GM12878 (cell line): ENCODE data around the gene ALDH1L1. TPM values are rescaled to one million over a fixed set of nuclear protein-coding genes. Genes with fewer than 3 reads are reported as not detected.

Experiments used
- ATAC-seq: fragments of 200-7000 bp; cut with Tn5 transposase; 3 replicates; pipeline ENCODE4 v1.9.1; 2020; ENCODE audit warnings: mild to moderate bottlenecking, moderate library complexity
- BruUV-seq: library from RNA; stranded (reverse); fragments of 400-500 nt; replicated peaks from 2 replicates; lab custom pipeline; 2021; lab: Mats Ljungman, UMichigan
- CTCF ChIA-PET: fragments of 300-600 bp; sonication (Branson Sonifier 250); formaldehyde crosslinking; extraction: SDS; loops from one replicate; lab custom pipeline; 2021; ENCODE audit warnings: inconsistent platforms; lab: Yijun Ruan, JAX
- POLR2A ChIA-PET: fragments of 350-600 bp; formaldehyde crosslinking; extraction: SDS; loops from one replicate; lab custom pipeline; 2021; ENCODE audit warnings: inconsistent platforms; lab: Charles Lee
- RAD21 ChIA-PET: fragments of 300-600 bp; sonication (Branson Sonifier 250); formaldehyde crosslinking; loops from one replicate; lab custom pipeline; 2023; ENCODE audit warnings: antibody characterized with exemption; ENCODE audit not compliant: unreplicated experiment; lab: Charles Lee
- SMC1A ChIA-PET: fragments of 300-600 bp; sonication (Branson Sonifier 250); formaldehyde crosslinking; loops from one replicate; lab custom pipeline; 2023; ENCODE audit not compliant: unreplicated experiment, uncharacterized antibody; lab: Charles Lee
- DNase-seq: peaks from one replicate; pipeline ENCODE4 v3.0.0-alpha.2; 2011; ENCODE audit warnings: low read depth, low spot score
- FAIRE-seq: peaks from 3 replicates; lab custom pipeline; 2011; peaks lifted over from hg19 to GRCh38; lab: Jason Lieb, UNC
- H2AFZ ChIP-seq: 2 replicates; pipeline ENCODE4 v1.6.0; 2011; ENCODE audit warnings: low read depth, low read length, control low read depth; ENCODE audit not compliant: control insufficient read depth
- H3K27ac ChIP-seq: 2 replicates; pipeline ENCODE4 v1.5.1; 2011; ENCODE audit warnings: control low read depth; ENCODE audit not compliant: control insufficient read depth, insufficient read depth
- H3K27me3 ChIP-seq, 2 experiments: replicated peaks in 1 of 2; 2 replicates each; pipeline versions ENCODE4 v1.6.0 to v1.6.1; 2011; ENCODE audit warnings: low read length in 1 of 2; ENCODE audit not compliant: control insufficient read depth in 2 of 2, insufficient read depth in 2 of 2
- H3K36me3 ChIP-seq, 2 experiments: 2 replicates each; pipeline ENCODE4 v1.5.1; 2011; ENCODE audit warnings: low read length in 1 of 2; ENCODE audit not compliant: control insufficient read depth in 2 of 2, insufficient read depth in 2 of 2
- H3K4me1 ChIP-seq: 2 replicates; pipeline ENCODE4 v1.6.1; 2011; ENCODE audit warnings: mild to moderate bottlenecking, low read length, moderate library complexity, mixed read lengths; ENCODE audit not compliant: control insufficient read depth, insufficient read depth
- H3K4me2 ChIP-seq: 2 replicates; pipeline ENCODE4 v1.6.0; 2011; ENCODE audit warnings: control low read depth; ENCODE audit not compliant: control insufficient read depth, insufficient read depth
- H3K4me3 ChIP-seq: fragments of 200-600 bp; sonication (generic); 2 replicates; pipeline ENCODE4 v1.5.1; 2016
- H3K79me2 ChIP-seq: 2 replicates; pipeline ENCODE4 v1.6.0; 2011; ENCODE audit warnings: low read length; ENCODE audit not compliant: control insufficient read depth, insufficient read depth
- H3K9ac ChIP-seq: 2 replicates; pipeline ENCODE4 v1.8.0; 2011; ENCODE audit warnings: low read length, control low read depth, mixed read lengths; ENCODE audit not compliant: control insufficient read depth, insufficient read depth
- H3K9me3 ChIP-seq: replicated peaks from 3 replicates; pipeline ENCODE4 v1.5.1; 2011; ENCODE audit warnings: mild to moderate bottlenecking, low read length; ENCODE audit not compliant: control insufficient read depth, insufficient read depth
- H4K20me1 ChIP-seq: 2 replicates; pipeline ENCODE4 v1.6.0; 2011; ENCODE audit not compliant: control insufficient read depth, insufficient read depth
- CBFB ChIP-seq: IDR thresholded peaks from 2 replicates; pipeline ENCODE4 v1.6.1; 2016; ENCODE audit warnings: antibody characterized with exemption, low read depth
- CBX5 ChIP-seq: sonication (generic); IDR thresholded peaks from 2 replicates; pipeline ENCODE4 v1.6.1; 2016; ENCODE audit warnings: low read depth, moderate library complexity, mild to moderate bottlenecking, inconsistent platforms
- CEBPB ChIP-seq, 2 experiments: fragments of 150-350 bp in 1 of 2; IDR thresholded peaks; 2 replicates each; pipeline ENCODE4 v1.6.1; 2012 to 2014; ENCODE audit warnings: low read depth in 2 of 2, low read length in 2 of 2, borderline replicate concordance in 1 of 2, inconsistent platforms in 1 of 2
- CHD1 ChIP-seq: IDR thresholded peaks from 2 replicates; pipeline ENCODE4 v1.6.1; 2012; ENCODE audit warnings: low read depth, low read length, improper control_type of control experiment
- CREB1 ChIP-seq: IDR thresholded peaks from 2 replicates; pipeline ENCODE4 v1.6.1; 2012; ENCODE audit warnings: low read depth, mild to moderate bottlenecking, inconsistent platforms
- NFYA ChIP-seq: IDR thresholded peaks from 2 replicates; pipeline ENCODE4 v1.6.1; 2011; ENCODE audit warnings: low read depth, mild to moderate bottlenecking, low read length, improper control_type of control experiment, borderline replicate concordance
- RAD51 ChIP-seq: fragments of 450-650 bp; IDR thresholded peaks from 2 replicates; pipeline ENCODE4 v1.6.1; 2016; ENCODE audit warnings: moderate library complexity, mild to moderate bottlenecking, inconsistent platforms
- RB1 ChIP-seq: fragments of 450-650 bp; formaldehyde crosslinking; IDR thresholded peaks from 2 replicates; pipeline ENCODE4 v1.6.1; 2017; ENCODE audit warnings: mild to moderate bottlenecking, borderline replicate concordance
- STAT3 ChIP-seq: IDR thresholded peaks from 2 replicates; pipeline ENCODE4 v1.6.1; 2011; ENCODE audit warnings: low read depth, low read length, improper control_type of control experiment
- TBL1XR1 ChIP-seq: IDR thresholded peaks from 2 replicates; pipeline ENCODE4 v1.6.1; 2012; ENCODE audit warnings: low read depth, low read length, improper control_type of control experiment
- TCF12 ChIP-seq: IDR thresholded peaks from 2 replicates; pipeline ENCODE4 v1.6.1; 2011; ENCODE audit warnings: low read depth, mild to moderate bottlenecking, low read length
- ZNF24 ChIP-seq: fragments of 450-650 bp; IDR thresholded peaks from 2 replicates; pipeline ENCODE4 v1.6.1; 2017; ENCODE audit warnings: antibody characterized with exemption, mild to moderate bottlenecking
- WGBS: methylation state at CpG from one replicate; pipeline ENCODE4 v1.1.6; 2016; ENCODE audit warnings: low lambda C conversion rate; ENCODE audit not compliant: insufficient replicate concordance, insufficient coverage; ENCODE audit errors: missing lambda C conversion rate; 5-methylcytosine and 5-hydroxymethylcytosine counted together
- in situ Hi-C: fragments of 300-500 bp; cut with MboI; formaldehyde crosslinking; loops from 9 replicates; pipeline ENCODE4 v1.14.3; 2018; ENCODE audit warnings: mixed read lengths
- intact Hi-C: fragments of 100-400 bp; cut with micrococcal nuclease; formaldehyde crosslinking; loops from one replicate; pipeline ENCODE4 v1.14.2; 2022; ENCODE audit not compliant: unreplicated experiment
- polyA plus RNA-seq, 11 experiments: library from polyadenylated mRNA; depleted of rRNA in 4 of 11; unstranded in 6 of 11; stranded (reverse) in 5 of 11; fragments of >200 nt; fragmentation: Nextera tagmentation in 4 of 11; fragmentation: Illumina TruSeq in 1 of 11; extraction: Ambion mirVana in 4 of 11; extraction: Trizol in 1 of 11; gene quantifications; 1 replicate in 1 of 11; 2 replicates in 10 of 11; pipeline versions ENCODE4 v1.2.1 to v1.2.3, GENCODE V29; 2011 to 2016; ENCODE audit warnings: inconsistent platforms in 2 of 11, missing spikeins in 2 of 11, low read depth in 1 of 11
- total RNA-seq, 4 experiments: library from RNA; depleted of rRNA in 3 of 4; stranded (reverse); fragments of >200 nt in 3 of 4; fragmentation: Illumina TruSeq in 1 of 4; extraction: Trizol in 1 of 4; gene quantifications; 2 replicates each; pipeline versions ENCODE4 v1.2.1 to v1.2.3, GENCODE V29; 2013 to 2021
- TF ChIP-seq, protein P1 (sequence below): IDR thresholded peaks from 2 replicates; pipeline ENCODE4 v1.6.1; 2011; ENCODE audit warnings: low read depth, mild to moderate bottlenecking, low read length, moderate library complexity, borderline replicate concordance; ENCODE audit errors: extremely low read depth
- TF ChIP-seq, protein P2 (sequence below): IDR thresholded peaks from 2 replicates; pipeline ENCODE4 v1.6.1; 2012; ENCODE audit warnings: low read length, inconsistent platforms
- TF ChIP-seq, protein P3 (sequence below): fragments of 450-650 bp; formaldehyde crosslinking; IDR thresholded peaks from 2 replicates; pipeline ENCODE4 v1.4.0; 2020; ENCODE audit warnings: mild to moderate bottlenecking, moderate library complexity
- TF ChIP-seq, protein P4 (sequence below): fragments of 450-650 bp; IDR thresholded peaks from 2 replicates; pipeline ENCODE4 v1.6.1; 2017; ENCODE audit warnings: borderline replicate concordance
- TF ChIP-seq, protein P5 (sequence below): fragments of 450-650 bp; conservative IDR thresholded peaks from 2 replicates; pipeline ENCODE4 v1.6.1; 2017; ENCODE audit warnings: mild to moderate bottlenecking, moderate library complexity

Gene ALDH1L1
- total and polyA plus RNA-seq, 10 of the 15 experiments (the other 5 are each of a cell fraction or from before 2014, with no cell fraction given): 0.04 to 18.2 (median 0.45) TPM

DNA sequence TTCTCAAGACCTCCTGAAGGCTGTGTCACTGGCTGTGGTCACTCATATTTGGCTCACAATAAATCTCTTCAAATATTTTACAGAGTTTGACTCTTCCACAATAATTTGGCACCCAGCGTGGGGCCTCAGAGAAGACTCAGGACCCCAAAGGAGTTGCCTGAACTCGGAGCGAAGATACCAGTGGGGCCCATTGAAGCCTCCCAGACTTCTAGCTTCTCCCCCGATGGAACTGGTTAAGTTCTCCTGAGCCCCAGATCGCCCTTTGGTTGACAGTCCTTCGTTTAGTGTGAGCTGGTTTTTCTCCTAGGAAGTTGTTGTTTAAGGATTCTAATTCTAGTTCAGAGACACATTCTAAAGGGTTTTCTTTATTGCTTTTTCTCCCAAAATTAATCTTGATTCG, 95.1 kb downstream of the ALDH1L1 start:
- ChIA-PET POLR2A (no interaction called here), RAD21 (no interaction called here), CTCF (interaction anchor here (0.7 kb wide), 1 partner anchor 387 kb away, joined by 3 read pairs; no protein-coding TSS in a partner anchor), SMC1A (no interaction called here)
- Histone ChIP-seq H3K27me3 (peaks cover 0 to 2% of the 10 kb centered on the region in 2 experiments; a peak in 1 of 4 replicates), H3K79me2 (no peaks in the 10 kb centered on the region), H3K9me3 (no peaks in the 10 kb centered on the region), H3K4me2 (no peak overlapping the region), H3K36me3 (no peaks in the 10 kb centered on the region), H3K4me3 (no peak overlapping the region), H4K20me1 (no peaks in the 10 kb centered on the region), H3K27ac (no peak overlapping the region), H3K9ac (no peak overlapping the region), H2AFZ (no peak overlapping the region), H3K4me1 (no peaks in the 10 kb centered on the region)
- 97% methylated on average over 7 of the region's 7 CpGs for WGBS
- DNase-seq (no peak), ATAC-seq (no peak), FAIRE-seq (no peak)
- BruUV-seq: no TSS peak
- in situ Hi-C loops: no loop called here
- intact Hi-C loops: loop anchor here (10.0 kb wide), 1 partner anchor 170 kb away; no protein-coding TSS in a partner anchor
- TF ChIP-seq ZNF24: no peak
- TF ChIP-seq CBFB: no peak
- TF ChIP-seq NFYA: no peak
- TF ChIP-seq, protein P1, sequence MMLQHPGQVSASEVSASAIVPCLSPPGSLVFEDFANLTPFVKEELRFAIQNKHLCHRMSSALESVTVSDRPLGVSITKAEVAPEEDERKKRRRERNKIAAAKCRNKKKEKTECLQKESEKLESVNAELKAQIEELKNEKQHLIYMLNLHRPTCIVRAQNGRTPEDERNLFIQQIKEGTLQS: no peak
- no peak for TF ChIP-seq TBL1XR1
- no peak for TF ChIP-seq CREB1
- no peak for TF ChIP-seq RAD51
- no peak for TF ChIP-seq STAT3
- TF ChIP-seq, protein P2, sequence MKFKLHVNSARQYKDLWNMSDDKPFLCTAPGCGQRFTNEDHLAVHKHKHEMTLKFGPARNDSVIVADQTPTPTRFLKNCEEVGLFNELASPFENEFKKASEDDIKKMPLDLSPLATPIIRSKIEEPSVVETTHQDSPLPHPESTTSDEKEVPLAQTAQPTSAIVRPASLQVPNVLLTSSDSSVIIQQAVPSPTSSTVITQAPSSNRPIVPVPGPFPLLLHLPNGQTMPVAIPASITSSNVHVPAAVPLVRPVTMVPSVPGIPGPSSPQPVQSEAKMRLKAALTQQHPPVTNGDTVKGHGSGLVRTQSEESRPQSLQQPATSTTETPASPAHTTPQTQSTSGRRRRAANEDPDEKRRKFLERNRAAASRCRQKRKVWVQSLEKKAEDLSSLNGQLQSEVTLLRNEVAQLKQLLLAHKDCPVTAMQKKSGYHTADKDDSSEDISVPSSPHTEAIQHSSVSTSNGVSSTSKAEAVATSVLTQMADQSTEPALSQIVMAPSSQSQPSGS: no peak
- TF ChIP-seq TCF12: no peak
- TF ChIP-seq, protein P3, sequence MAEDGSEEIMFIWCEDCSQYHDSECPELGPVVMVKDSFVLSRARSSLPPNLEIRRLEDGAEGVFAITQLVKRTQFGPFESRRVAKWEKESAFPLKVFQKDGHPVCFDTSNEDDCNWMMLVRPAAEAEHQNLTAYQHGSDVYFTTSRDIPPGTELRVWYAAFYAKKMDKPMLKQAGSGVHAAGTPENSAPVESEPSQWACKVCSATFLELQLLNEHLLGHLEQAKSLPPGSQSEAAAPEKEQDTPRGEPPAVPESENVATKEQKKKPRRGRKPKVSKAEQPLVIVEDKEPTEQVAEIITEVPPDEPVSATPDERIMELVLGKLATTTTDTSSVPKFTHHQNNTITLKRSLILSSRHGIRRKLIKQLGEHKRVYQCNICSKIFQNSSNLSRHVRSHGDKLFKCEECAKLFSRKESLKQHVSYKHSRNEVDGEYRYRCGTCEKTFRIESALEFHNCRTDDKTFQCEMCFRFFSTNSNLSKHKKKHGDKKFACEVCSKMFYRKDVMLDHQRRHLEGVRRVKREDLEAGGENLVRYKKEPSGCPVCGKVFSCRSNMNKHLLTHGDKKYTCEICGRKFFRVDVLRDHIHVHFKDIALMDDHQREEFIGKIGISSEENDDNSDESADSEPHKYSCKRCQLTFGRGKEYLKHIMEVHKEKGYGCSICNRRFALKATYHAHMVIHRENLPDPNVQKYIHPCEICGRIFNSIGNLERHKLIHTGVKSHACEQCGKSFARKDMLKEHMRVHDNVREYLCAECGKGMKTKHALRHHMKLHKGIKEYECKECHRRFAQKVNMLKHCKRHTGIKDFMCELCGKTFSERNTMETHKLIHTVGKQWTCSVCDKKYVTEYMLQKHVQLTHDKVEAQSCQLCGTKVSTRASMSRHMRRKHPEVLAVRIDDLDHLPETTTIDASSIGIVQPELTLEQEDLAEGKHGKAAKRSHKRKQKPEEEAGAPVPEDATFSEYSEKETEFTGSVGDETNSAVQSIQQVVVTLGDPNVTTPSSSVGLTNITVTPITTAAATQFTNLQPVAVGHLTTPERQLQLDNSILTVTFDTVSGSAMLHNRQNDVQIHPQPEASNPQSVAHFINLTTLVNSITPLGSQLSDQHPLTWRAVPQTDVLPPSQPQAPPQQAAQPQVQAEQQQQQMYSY (CRISPR knock-in tag): no peak
- TF ChIP-seq CBX5: no peak
- TF ChIP-seq CEBPB (IDR thresholded peaks at IDR 0.05; ENCODE audit: borderline replicate concordance in 1 of 2, low read depth in 2 of 2, low read length in 2 of 2): no peak
- TF ChIP-seq, protein P4, sequence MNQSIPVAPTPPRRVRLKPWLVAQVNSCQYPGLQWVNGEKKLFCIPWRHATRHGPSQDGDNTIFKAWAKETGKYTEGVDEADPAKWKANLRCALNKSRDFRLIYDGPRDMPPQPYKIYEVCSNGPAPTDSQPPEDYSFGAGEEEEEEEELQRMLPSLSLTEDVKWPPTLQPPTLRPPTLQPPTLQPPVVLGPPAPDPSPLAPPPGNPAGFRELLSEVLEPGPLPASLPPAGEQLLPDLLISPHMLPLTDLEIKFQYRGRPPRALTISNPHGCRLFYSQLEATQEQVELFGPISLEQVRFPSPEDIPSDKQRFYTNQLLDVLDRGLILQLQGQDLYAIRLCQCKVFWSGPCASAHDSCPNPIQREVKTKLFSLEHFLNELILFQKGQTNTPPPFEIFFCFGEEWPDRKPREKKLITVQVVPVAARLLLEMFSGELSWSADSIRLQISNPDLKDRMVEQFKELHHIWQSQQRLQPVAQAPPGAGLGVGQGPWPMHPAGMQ: no peak
- TF ChIP-seq CHD1: no peak
- TF ChIP-seq RB1: no peak
- TF ChIP-seq, protein P5, sequence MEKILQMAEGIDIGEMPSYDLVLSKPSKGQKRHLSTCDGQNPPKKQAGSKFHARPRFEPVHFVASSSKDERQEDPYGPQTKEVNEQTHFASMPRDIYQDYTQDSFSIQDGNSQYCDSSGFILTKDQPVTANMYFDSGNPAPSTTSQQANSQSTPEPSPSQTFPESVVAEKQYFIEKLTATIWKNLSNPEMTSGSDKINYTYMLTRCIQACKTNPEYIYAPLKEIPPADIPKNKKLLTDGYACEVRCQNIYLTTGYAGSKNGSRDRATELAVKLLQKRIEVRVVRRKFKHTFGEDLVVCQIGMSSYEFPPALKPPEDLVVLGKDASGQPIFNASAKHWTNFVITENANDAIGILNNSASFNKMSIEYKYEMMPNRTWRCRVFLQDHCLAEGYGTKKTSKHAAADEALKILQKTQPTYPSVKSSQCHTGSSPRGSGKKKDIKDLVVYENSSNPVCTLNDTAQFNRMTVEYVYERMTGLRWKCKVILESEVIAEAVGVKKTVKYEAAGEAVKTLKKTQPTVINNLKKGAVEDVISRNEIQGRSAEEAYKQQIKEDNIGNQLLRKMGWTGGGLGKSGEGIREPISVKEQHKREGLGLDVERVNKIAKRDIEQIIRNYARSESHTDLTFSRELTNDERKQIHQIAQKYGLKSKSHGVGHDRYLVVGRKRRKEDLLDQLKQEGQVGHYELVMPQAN: no peak
